NCI-H146 treated with DMSO at 0.1 percent for 48 hours (cell line): ENCODE measurements around the gene ADGRL4.

Source experiments
- DNase-seq: peaks from one replicate; lab custom pipeline; 2025; ENCODE audit not compliant: unreplicated experiment; lab: John Stamatoyannopoulos, UW

Gene ADGRL4

GRCh38 chr1:78840453-78841271 lies 165.9 kb downstream of the ADGRL4 start:
- DNase-seq: no peak
